GM19035 (cell line): ENCODE measurements around the gene ADAMTS3.

Source experiments
- ATAC-seq: cut with Tn5 transposase; IDR thresholded peaks from one replicate; pipeline ENCODE4 v1.9.1; 2021; ENCODE audit not compliant: unreplicated experiment

ADAMTS3 gene

DNA sequence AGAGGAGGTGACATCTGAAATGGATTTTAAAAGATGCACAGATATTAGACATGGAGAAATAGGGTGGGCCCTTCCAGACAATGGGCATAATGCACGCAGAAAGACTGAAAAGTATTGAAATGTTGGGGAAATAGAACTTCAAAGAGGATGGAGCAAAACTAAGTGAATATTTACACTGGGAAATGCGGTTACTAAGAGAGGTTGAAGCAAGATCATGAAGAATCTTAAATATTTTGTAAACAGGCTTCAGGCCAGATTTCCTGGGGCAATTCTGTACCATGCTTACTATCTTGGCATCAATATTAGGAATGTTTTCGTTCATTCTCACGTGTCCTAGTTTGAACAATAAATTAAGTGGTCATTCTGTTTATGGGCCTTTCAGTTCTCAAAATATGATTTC, 216.3 kb downstream of the ADAMTS3 start:
- no peak for ATAC-seq

DNA sequence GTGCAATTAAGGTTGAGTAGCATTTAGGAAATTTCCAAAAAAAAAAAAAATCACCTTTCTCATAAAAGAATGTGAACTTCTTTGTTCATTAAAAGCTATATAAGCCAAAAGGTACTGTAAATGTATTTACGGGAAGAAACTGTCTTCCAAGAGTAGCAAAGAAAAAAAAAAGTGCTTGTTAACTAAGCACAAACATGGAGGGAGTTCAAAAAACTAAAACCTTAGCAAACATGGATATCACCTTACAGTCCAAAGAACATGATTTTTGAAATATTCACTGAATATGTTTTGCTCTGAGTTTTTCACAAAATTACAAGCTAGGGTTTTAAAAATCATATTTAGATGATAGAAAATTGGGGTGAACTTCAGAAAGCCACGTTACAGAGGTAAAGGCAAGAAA, 217.5 kb downstream of the ADAMTS3 start:
- ATAC-seq, result no peak

DNA sequence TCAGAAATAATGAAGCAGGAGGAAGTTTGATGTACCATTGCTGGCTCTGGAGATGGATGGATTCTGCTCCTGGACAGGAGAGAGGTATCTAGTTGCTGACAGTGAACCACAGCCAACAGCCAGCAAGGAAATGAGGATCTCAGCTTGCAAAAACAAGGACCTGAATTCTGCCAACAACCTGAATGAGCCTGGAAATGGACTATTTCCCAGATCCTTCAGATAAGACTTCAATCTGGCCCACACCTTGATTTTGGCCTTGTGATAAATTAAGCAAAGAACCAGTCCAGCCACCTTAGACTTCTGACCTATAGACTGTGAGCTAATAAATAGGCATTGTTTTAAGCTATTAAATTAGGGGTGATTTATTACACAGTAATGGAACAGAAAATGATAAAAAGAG, 220.3 kb downstream of the ADAMTS3 start:
- no peak for ATAC-seq

DNA sequence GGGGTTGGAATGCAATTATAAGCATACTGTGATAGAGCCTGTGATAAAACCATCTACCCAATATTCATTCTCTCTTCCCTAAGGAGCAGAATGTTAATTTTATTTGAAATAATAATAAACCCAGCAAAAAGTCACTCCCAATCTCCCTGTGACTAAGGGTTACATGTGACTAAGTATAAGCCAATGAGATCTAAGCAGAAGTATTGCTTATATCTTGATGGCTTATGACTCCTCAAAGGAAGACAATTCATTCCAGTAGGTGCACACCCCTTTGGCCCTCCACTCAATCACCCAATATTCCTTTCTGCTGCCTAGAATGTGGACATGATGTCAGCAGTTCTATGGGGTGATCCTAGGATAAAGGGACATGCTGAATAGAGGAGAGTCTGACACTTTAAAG, 224.6 kb downstream of the ADAMTS3 start:
- ATAC-seq, result no peak

DNA sequence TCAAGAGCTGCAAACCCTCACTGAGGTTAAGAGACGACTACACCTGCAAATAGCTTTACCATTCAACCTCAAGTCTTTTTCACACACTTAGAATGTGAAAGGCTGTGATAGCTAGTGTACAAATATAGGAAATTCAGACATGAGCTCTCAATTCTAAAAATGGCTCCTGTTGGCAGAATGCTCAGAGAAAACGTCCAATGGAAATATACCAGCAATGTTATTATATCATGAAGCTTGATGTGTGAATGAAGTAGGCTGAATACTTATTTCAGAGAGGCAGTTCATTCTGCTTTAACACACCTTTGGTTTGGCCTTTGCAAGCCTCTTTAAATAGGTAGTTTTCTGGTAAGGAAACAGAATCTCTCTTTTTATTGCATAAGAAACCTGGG, 227.6 kb downstream of the ADAMTS3 start:
- ATAC-seq, result no peak

DNA sequence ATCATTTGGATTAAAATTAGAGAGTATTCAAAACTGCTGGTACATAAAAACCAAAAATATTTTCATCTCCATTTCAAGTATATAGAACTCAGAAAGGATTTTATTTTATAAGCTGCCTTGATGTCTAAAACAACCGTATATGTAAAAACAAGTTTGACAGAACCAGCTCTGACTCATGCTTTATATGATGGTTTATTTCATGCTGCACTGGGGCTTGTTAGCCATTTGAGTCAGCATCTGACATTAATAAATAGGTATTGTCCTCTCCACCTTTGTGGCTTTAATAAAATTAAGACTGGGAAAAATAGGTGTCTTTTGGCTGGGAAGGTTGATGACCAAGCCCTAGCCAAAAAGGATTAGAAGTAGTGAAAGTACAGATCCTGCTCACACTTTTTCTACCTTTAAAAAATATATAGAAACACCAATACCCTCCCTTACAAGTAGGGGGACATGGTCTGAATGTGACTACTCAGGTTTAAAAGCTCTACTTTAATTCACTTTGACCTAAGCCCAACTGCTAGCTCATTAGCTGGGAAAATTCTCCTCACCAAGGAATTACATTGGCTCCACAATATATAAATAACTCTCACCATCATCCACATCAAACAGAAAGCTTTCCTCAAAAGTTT, 228.1 kb downstream of the ADAMTS3 start:
- no peak for ATAC-seq

DNA sequence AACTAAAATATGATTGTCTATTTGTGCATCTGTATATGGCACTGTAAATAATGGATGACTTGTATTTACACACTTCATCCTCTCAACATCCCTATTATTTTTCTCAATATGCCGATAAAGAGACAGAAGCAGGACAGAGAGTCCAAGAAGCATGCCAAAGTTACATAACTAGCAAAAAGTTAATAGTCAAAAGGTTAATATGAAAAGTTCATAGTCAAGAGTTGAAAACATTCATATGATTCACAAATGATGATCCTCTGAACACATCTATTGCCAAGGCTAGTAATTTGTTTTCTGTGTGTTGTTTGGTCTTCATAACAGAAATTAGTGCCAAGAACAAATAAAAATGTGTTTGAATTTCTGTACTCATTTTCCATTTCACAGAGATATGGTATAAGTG, 231.0 kb downstream of the ADAMTS3 start:
- no peak for ATAC-seq

DNA sequence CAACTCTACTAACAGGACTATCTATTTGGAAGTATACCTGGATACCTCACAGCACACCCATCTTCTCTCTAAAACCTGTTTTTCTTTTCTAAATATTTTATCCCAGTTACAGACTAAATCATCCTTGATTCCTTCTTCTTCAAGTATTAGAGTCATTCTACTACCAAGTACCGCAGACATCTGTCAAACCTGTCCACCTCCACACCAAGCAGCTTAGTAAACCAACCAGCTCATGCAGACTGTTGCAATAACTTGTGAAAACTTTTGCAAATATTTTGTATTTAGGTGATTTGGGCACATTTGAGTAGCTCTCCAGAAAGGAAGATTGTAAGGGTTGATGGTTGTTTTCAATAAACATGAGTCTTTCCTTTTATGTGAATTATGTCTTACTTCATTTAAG, 238.6 kb downstream of the ADAMTS3 start:
- no peak for ATAC-seq

DNA sequence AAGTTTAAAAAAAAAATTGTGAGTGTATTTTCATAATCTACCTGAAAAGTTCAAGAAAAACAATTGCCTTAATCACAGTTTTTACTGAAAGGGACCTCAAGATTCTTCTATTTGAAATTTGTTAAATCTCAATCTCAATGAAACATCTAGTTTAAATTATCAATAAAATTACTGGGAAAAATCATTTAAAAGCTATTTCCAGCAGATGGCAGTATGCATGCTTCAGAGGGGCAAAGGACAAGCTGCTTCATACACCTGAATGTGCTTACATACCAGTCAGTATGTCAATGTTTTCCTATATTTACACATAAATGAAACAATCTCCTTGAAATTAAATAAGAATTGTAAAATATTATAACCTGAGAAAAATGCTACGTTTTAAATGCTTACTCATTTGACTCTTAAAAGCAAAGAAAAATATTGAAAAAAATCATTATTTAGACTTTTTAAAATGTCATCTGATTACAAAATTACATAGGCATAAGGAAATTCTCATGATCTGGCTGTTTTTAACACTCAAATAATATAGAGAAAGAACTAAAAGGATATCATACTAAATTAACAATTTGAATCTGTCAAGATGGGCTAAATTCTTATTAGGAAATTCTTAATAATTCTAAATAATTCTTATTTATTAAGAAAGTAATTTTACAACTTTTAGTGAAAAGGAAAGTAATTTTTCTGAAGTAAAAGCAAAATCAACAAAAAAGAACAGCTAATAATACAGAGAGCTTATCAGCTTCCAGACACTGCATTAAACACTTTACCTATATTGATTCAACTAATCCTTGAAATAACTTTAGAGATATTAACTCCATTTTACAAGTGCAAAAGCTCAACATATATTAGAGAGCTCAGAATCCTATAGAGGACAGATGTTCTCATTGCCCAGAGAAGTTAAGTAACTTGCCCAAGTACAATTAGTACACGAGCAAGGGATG, 242.1 kb downstream of the ADAMTS3 start:
- no peak for ATAC-seq

DNA sequence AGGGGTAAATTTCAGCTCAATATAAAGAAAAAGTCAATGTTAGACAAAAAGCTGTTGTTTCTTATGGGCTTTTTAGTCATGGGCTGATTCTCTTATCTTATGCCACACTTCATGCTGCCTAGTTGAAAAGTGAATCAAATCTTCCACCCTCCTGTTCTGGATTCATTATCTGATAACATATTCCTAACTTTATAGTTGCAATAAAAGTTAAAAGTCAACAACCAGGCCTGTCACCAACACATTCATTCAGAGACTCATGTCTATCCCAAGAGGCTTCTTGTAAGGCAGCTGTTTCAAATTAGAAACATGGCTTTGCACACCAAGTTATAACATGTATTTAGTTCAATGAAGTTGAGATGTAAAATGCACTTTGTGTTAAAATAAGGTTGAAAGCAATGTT, 243.8 kb downstream of the ADAMTS3 start:
- no peak for ATAC-seq

DNA sequence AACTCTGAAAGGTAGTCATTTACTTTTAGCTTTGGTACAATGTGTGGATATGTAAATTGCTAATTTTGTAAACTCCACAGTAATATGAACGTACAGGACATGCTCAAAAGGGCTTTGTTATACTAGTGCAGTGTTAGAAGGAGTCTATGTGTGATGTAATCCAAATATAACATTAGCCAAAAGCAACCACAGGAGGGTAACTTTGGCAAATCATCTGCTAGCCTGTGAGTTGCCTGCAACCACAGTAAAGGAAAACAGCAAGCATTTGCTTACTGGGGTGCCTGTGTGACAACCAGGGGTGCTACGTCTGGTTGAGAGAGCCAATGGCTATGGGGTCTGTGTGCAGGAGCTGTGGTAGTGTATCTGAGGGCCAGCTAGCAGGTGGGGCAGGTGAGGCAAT, 245.8 kb downstream of the ADAMTS3 start:
- ATAC-seq, result no peak

DNA sequence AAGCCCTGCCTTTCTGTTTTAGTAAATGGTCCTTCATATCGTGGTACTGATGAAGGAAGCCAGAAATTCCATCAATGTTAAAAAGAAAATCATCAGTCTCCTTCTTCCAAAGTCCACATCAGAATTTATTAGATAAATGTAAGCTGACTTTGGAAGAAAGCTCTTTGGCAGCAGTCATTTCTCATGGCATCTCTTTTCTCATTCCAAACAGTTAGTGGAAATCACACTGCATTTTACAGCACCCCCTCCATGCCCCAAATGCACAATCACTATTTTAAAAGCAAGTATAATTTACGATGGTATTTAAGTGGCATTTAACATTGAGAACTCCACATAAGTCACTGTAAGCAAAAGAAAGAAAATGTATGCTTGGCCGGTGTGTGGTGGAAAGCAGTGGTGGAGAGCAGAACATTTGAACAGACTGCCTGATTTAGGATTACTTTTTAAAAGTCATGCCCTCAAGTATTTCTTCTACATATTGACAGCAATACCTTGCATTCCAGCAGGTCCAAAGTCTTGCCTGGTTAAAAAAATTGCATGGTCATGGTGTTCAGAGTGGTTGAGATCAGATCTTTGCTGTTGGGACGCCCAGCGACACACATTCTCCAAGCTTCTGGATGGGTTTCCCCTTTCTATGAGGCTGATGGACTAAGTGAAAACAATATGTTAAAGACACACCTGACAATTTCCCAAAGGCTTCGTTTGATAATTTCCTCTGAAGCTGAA, 248.6 kb downstream of the ADAMTS3 start:
- ATAC-seq, result no peak

DNA sequence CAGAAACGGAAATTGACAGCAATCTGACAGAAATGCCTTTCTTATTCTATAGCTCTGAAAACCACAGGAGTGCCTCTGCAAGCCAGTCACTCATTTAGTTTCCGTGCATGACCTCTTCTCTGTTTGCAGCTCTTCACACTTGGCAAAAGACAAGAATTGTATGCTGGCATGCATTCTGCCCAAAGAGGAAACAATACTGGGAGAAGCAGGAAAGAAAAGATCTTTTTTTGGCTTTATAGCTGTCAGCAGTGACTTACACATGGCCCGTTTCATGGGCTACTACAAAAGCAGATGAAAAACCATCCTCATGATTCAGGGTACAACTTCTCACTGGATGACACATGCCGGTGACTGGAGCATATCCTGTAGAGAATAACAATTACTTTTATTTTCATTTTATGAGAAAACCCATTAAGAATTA, 249.4 kb downstream of the ADAMTS3 start:
- no peak for ATAC-seq

DNA sequence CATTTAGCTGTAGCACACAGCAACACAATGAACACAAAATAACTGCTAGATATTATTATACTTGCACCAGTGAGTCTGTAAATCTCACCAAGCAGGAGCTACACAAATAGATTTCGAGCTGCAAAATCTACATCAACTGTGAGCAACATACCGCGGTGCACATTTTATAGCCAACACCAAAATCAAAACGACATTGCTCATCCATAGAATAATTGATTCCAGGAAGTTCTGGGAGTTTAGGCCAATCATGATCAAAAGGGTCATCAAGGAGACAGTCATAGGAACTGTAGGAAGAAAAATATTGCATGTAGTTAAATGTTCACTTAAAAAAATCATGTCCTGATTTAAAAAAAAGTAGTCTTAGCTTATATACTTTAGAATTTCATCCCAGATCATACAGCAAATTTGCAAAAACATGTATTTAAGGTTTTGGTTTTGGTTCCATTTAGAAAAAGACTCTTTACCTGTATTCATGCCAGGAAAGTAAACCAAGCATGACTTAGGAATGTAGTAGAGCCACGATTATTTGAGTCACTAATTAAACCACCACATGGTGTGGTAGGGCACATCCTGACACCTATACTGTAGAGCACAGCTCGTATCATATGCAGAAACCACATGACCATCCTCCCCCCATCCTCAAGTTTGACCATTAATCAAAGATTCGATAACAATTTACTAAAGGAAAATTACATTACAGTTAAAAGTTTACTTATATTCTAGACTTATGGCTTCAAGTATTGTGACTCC, 250.4 kb downstream of the ADAMTS3 start:
- ATAC-seq, result no peak

DNA sequence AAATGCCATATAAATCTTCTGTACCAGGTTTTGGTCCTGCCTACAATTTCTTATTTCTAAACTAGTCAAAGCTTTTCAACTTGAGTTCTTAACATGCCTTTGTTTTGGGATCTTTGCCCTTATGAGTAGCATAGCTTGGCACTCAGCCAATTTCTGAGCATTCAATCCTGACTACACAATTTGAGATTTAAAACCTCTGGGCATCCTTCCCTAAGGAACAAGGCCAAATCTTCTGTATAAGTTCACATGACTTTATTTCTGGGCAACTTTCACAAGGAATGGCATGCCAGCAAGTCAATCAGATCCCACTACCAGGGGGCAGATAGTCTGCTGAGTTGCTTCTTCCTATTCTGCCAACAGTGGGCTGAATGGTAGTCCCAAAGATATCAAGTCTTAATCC, 254.2 kb downstream of the ADAMTS3 start:
- ATAC-seq, result no peak

DNA sequence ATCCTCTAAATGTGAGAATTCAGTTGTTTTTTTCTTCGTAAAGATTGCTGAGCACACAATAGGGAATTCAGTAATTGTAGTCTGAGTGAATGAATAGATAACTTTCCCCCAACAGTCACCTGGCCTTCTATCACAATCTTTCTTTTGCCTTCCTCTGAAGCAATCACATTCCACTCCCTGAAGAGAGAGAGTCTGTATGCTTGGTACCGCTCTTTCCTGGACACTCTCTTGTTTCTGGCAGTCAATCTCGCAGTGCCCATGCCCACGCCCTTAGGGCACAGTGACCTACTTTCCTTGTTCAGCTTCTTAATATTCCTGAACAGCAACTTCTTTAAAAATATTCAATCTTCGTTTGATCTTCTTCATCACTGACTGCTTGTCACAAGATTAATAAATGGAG, 255.9 kb downstream of the ADAMTS3 start:
- no peak for ATAC-seq

DNA sequence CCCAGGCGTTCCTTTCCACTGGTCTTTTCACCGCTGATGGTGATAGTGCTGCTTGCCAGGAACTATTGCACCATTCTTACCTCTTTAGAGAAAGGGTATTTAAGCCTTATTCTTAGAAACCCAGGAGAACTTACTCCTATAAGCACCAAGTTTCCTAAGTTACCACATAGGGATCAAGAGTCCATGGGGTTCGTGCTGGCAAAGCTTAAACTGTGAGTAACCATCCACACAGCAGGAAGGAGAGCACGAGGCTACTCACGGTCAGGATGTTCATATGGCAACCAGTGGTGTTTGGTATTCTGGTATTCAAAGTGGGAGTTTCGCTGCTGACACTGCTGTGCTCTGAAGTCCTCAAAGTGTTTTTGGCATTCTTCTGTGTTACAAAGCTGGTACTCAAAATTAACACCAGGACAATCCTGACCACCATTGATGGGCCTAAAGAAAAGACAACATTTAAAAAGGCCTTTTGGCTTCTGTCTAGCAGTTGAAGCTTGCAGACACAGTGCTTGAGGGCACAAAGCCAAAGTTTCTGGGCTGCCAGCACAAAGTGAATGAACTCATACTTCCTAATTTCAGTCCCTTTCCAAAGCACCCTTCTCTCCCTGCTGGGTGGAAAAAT, 256.9 kb downstream of the ADAMTS3 start:
- no peak for ATAC-seq

DNA sequence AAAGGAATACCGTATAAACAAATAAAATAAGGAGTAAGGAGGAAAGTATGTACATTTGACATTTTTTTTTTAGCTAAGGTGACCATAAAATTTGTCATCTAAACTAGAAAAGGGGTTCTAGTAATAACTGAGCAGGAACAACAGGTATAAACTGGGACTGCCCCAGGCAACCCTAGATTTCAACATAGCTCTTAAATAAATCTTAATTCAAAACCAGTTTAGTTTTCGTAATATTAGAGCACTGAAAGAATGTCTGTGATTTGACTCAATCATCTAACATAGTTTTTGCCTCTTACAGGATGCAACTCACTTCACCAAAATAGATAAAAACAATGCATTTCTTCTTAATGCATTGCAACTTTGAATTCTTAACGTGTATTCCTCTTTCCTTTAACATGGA, 257.7 kb downstream of the ADAMTS3 start:
- no peak for ATAC-seq

DNA sequence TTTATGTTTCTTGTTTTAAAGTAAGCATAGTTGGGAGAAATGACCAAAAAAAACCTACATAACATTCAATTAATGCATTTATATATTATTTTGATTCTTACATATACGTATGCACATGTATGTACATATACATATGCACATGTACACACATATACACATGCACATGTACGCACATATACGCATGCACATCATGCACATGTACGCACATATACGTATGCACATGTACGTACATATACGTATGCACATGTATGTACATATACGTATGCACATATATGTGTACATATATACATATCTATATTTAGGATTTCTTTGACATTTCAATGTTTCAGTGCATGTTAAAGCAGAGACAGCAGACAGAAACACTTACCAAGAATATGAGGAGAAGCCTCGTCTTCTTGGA, 263.4 kb downstream of the ADAMTS3 start:
- no peak for ATAC-seq

DNA sequence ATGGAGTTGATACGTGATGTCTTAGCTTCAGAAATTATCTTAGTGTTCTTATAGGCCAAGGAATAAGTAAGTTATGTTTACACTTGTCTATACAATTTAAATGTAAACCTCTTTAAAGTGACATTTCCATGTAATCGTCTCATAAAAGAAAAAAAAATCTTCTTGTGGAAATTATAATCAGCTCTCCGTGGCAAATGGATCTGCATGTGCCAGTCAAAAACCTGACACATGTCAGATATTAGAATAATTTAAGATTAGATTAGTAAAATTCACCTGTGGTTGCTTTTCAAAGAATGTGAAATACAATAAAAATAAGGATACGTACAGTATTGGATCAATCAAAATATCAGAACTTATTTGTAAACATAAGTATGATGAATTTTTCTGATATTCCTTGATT, 263.9 kb downstream of the ADAMTS3 start:
- no peak for ATAC-seq
